Trophoblast cell (in vitro differentiated cells and primary cell): Measurements from ENCODE around the gene BRDT.

Experiments used
- DNase-seq, 2 donors: peaks; one replicate each; pipeline ENCODE4 v3.0.0-alpha.2; 2016
- H2AFZ ChIP-seq: 2 replicates; pipeline ENCODE4 v1.6.1; 2013; ENCODE audit warnings: low read length, moderate library complexity, mild to moderate bottlenecking; ENCODE audit not compliant: insufficient read depth, poor library complexity
- H2AK5ac ChIP-seq: 2 replicates; pipeline ENCODE4 v1.6.1; 2013; ENCODE audit warnings: mild to moderate bottlenecking, low read length
- H2BK120ac ChIP-seq: 2 replicates; pipeline ENCODE4 v1.6.1; 2013; ENCODE audit warnings: low read length, mild to moderate bottlenecking, moderate library complexity; ENCODE audit not compliant: insufficient read depth, poor library complexity
- H2BK12ac ChIP-seq: 2 replicates; pipeline ENCODE4 v1.6.1; 2013; ENCODE audit warnings: mild to moderate bottlenecking, low read length, moderate library complexity
- H2BK5ac ChIP-seq: 2 replicates; pipeline ENCODE4 v1.6.1; 2013; ENCODE audit warnings: low read length, low read depth, moderate library complexity, mild to moderate bottlenecking; ENCODE audit not compliant: poor library complexity
- H3K14ac ChIP-seq: 2 replicates; pipeline ENCODE4 v1.6.1; 2013; ENCODE audit warnings: mild to moderate bottlenecking, low read length
- H3K18ac ChIP-seq: 2 replicates; pipeline ENCODE4 v1.6.1; 2013; ENCODE audit warnings: mild to moderate bottlenecking, low read length
- H3K23ac ChIP-seq: 2 replicates; pipeline ENCODE4 v1.6.1; 2013; ENCODE audit warnings: low read length
- H3K27ac ChIP-seq: 2 replicates; pipeline ENCODE4 v1.5.1; 2013; ENCODE audit warnings: low read depth, mild to moderate bottlenecking, inconsistent platforms, low read length, moderate library complexity
- H3K27me3 ChIP-seq: 2 replicates; pipeline ENCODE4 v1.6.1; 2013; ENCODE audit warnings: inconsistent platforms, mild to moderate bottlenecking, low read length, moderate library complexity; ENCODE audit not compliant: insufficient read depth
- H3K36me3 ChIP-seq, 2 experiments: 1 replicate in 1 of 2; 2 replicates in 1 of 2; pipeline ENCODE4 v1.6.1; 2013; ENCODE audit warnings: low read length in 2 of 2, mild to moderate bottlenecking in 2 of 2, moderate library complexity in 1 of 2; ENCODE audit not compliant: insufficient read depth in 2 of 2, control insufficient read depth in 1 of 2
- H3K4ac ChIP-seq: 2 replicates; pipeline ENCODE4 v1.6.1; 2013; ENCODE audit warnings: low read depth, mild to moderate bottlenecking, low read length, moderate library complexity
- H3K4me1 ChIP-seq, 2 experiments: 1 replicate in 1 of 2; 2 replicates in 1 of 2; pipeline ENCODE4 v1.6.1; 2013; ENCODE audit warnings: low read length in 2 of 2, mild to moderate bottlenecking in 2 of 2, moderate library complexity in 1 of 2; ENCODE audit not compliant: insufficient read depth in 2 of 2, control insufficient read depth in 1 of 2
- H3K4me2 ChIP-seq: 2 replicates; pipeline ENCODE4 v1.6.1; 2013; ENCODE audit warnings: inconsistent platforms, mild to moderate bottlenecking, low read length, moderate library complexity
- H3K4me3 ChIP-seq: 2 replicates; pipeline ENCODE4 v1.5.1; 2013; ENCODE audit warnings: mild to moderate bottlenecking, low read depth, low read length, inconsistent platforms
- H3K79me1 ChIP-seq: one replicate; pipeline ENCODE4 v1.6.1; 2013; ENCODE audit warnings: low read length
- H3K79me2 ChIP-seq: 2 replicates; pipeline ENCODE4 v1.6.1; 2013; ENCODE audit warnings: low read length, mild to moderate bottlenecking; ENCODE audit not compliant: control insufficient read depth, insufficient read depth, poor library complexity
- H3K9ac ChIP-seq: 2 replicates; pipeline ENCODE4 v1.6.1; 2013; ENCODE audit warnings: mild to moderate bottlenecking, low read length
- H3K9me3 ChIP-seq: 2 replicates; pipeline ENCODE4 v1.6.1; 2013; ENCODE audit warnings: low read depth, mild to moderate bottlenecking, control low read depth, inconsistent platforms, low read length; ENCODE audit not compliant: insufficient read depth
- H4K12ac ChIP-seq: 2 replicates; pipeline ENCODE4 v1.6.1; 2013; ENCODE audit warnings: low read depth, mild to moderate bottlenecking, low read length, moderate library complexity
- H4K8ac ChIP-seq: 2 replicates; pipeline ENCODE4 v1.6.1; 2013; ENCODE audit warnings: low read depth, mild to moderate bottlenecking, low read length, moderate library complexity
- H4K91ac ChIP-seq: one replicate; pipeline ENCODE4 v1.6.1; 2013; ENCODE audit warnings: low read depth, mild to moderate bottlenecking, low read length, moderate library complexity
- WGBS: extraction: QIAGEN DNeasy Blood & Tissue Kit; methylation state at CpG from one replicate; pipeline ENCODE4 v1.1.7; 2013; ENCODE audit warnings: missing lambda C conversion rate; ENCODE audit not compliant: insufficient read length, insufficient coverage; ENCODE audit errors: extremely low coverage; 5-methylcytosine and 5-hydroxymethylcytosine counted together

The BRDT gene

GRCh38 chr1:92040971-92041370, 91.8 kb downstream of the BRDT start:
- Histone ChIP-seq H3K4me2 (no peak overlapping the region), H2AK5ac (no peak overlapping the region), H3K4ac (no peak overlapping the region), H4K91ac (no peak overlapping the region), H2BK120ac (no peak overlapping the region), H3K4me3 (no peak overlapping the region), H3K4me1 (no peaks in the 10 kb centered on the region), H2BK12ac (no peak overlapping the region), H2BK5ac (no peak overlapping the region), H3K27ac (no peak overlapping the region), H4K8ac (no peak overlapping the region), H3K79me2 (no peaks in the 10 kb centered on the region), H3K79me1 (no peaks in the 10 kb centered on the region), H3K23ac (no peak overlapping the region), H3K36me3 (no peaks in the 10 kb centered on the region), H4K12ac (no peak overlapping the region), H2AFZ (no peak overlapping the region), H3K18ac (no peak overlapping the region), H3K9me3 (no peaks in the 10 kb centered on the region), H3K9ac (no peak overlapping the region), H3K14ac (no peak overlapping the region), H3K27me3 (no peaks in the 10 kb centered on the region)
- no peak for DNase-seq
- no CpG with 5 or more reads among the region's 1 CpG for WGBS

DNA sequence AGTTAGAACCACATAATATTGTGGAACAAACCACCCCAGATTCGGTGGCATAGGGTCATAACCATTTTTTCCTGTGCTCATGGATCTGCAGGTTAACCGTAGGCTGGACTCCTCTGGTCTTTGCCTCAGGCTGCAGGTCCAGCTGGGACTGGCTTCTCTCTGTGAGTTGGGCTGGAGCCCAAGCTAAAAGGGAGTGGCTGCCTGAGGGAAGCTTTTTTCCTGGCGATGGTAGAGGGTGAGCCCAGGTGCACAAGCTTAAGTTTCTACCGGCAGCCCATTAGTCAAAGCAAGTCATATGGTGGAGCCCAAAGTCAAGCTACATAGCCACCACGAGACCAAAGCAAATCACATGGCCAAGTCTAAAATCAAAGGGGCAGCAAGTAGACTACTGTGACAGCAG, 94.4 kb downstream of the BRDT start:
- no peak overlapping the region for H4K91ac ChIP-seq
- no peak overlapping the region for H2BK12ac ChIP-seq
- no peak overlapping the region for H3K23ac ChIP-seq
- H3K27ac ChIP-seq: no peak overlapping the region
- no peak overlapping the region for H3K18ac ChIP-seq
- H3K4me1 ChIP-seq: no peaks in the 10 kb centered on the region
- WGBS: no CpG with 5 or more reads among the region's 5 CpGs
- H2BK120ac ChIP-seq: no peak overlapping the region
- H3K36me3 ChIP-seq: no peaks in the 10 kb centered on the region
- H3K4me2 ChIP-seq: no peak overlapping the region
- H4K12ac ChIP-seq: no peak overlapping the region
- H3K4me3 ChIP-seq: no peak overlapping the region
- no peak overlapping the region for H2BK5ac ChIP-seq
- DNase-seq: peak in 1 of 2 donors; percentile 27
- H3K9me3 ChIP-seq: no peaks in the 10 kb centered on the region
- H2AK5ac ChIP-seq: no peak overlapping the region
- no peak overlapping the region for H3K14ac ChIP-seq
- H3K4ac ChIP-seq: no peak overlapping the region
- H3K79me1 ChIP-seq: no peaks in the 10 kb centered on the region
- H3K79me2 ChIP-seq: no peaks in the 10 kb centered on the region
- no peaks in the 10 kb centered on the region for H3K27me3 ChIP-seq
- no peak overlapping the region for H2AFZ ChIP-seq
- no peak overlapping the region for H3K9ac ChIP-seq
- no peak overlapping the region for H4K8ac ChIP-seq

GRCh38 chr1:92045766-92046495, 96.7 kb downstream of the BRDT start:
- H2BK120ac ChIP-seq: no peak overlapping the region
- no peak overlapping the region for H3K14ac ChIP-seq
- H3K4ac ChIP-seq: no peak overlapping the region
- no peaks in the 10 kb centered on the region for H3K4me1 ChIP-seq
- no peak overlapping the region for H4K8ac ChIP-seq
- H3K79me2 ChIP-seq: no peaks in the 10 kb centered on the region
- H3K27me3 ChIP-seq: no peaks in the 10 kb centered on the region
- H3K23ac ChIP-seq: no peak overlapping the region
- H3K27ac ChIP-seq: no peak overlapping the region
- no peaks in the 10 kb centered on the region for H3K9me3 ChIP-seq
- no peak overlapping the region for H2BK12ac ChIP-seq
- no CpG with 5 or more reads among the region's 2 CpGs for WGBS
- H3K79me1 ChIP-seq: no peaks in the 10 kb centered on the region
- H4K12ac ChIP-seq: no peak overlapping the region
- H2BK5ac ChIP-seq: no peak overlapping the region
- no peak for DNase-seq
- H3K9ac ChIP-seq: no peak overlapping the region
- H2AK5ac ChIP-seq: no peak overlapping the region
- H3K36me3 ChIP-seq: no peaks in the 10 kb centered on the region
- no peak overlapping the region for H3K4me3 ChIP-seq
- no peak overlapping the region for H3K18ac ChIP-seq
- H3K4me2 ChIP-seq: no peak overlapping the region
- H4K91ac ChIP-seq: no peak overlapping the region
- H2AFZ ChIP-seq: no peak overlapping the region

DNA sequence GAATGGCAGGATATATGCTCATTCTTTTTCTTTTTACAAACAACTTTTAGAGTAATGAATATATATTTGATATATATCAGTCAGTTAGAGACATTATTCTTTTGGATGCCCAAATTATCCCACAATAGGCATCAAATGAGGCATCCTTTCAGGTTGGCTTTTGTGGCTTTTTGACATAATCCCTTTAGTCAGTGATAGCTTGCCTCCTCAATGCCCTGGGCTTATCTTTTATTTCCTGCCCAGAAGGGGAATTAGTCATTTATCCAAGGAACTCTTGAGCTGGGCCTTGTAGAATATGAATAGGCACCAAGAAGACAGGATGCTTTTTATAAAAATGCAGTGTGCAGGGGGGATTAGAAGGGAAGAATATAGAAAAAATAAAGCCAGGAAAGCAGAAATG, 102.7 kb downstream of the BRDT start:
- Histone ChIP-seq H2AK5ac (no peak overlapping the region), H3K27me3 (no peaks in the 10 kb centered on the region), H3K79me2 (no peaks in the 10 kb centered on the region), H3K9ac (no peak overlapping the region), H2BK12ac (no peak overlapping the region), H3K4me1 (no peaks in the 10 kb centered on the region), H3K4me2 (no peak overlapping the region), H3K27ac (no peak overlapping the region), H2BK120ac (no peak overlapping the region), H4K91ac (no peak overlapping the region), H3K18ac (no peak overlapping the region), H3K36me3 (no peaks in the 10 kb centered on the region), H2AFZ (no peak overlapping the region), H3K9me3 (no peaks in the 10 kb centered on the region), H2BK5ac (no peak overlapping the region), H4K8ac (no peak overlapping the region), H3K79me1 (no peaks in the 10 kb centered on the region), H3K14ac (no peak overlapping the region), H3K23ac (no peak overlapping the region), H3K4me3 (no peak overlapping the region), H4K12ac (no peak overlapping the region), H3K4ac (no peak overlapping the region)
- DNase-seq: no peak
